Lower lobe of right lung (tissue), 2 donors: ENCODE data around the gene HOTAIR. TPM values are rescaled to one million over a fixed set of nuclear protein-coding genes. Genes with fewer than 3 reads are reported as not detected.

Experiments used
- ATAC-seq, 2 donors: fragments of 200-7000 bp; cut with Tn5 transposase; one replicate each; pipeline ENCODE4 v1.9.1; 2020 to 2022; ENCODE audit warnings: mild to moderate bottlenecking in 2 of 2, moderate library complexity in 2 of 2
- DNase-seq: peaks from one replicate; pipeline ENCODE4 v3.0.0-alpha.2; 2020
- H3K27ac ChIP-seq: fragments of 200-600 bp; one replicate; pipeline ENCODE4 v1.8.0; 2022
- H3K27me3 ChIP-seq: fragments of 200-600 bp; one replicate; pipeline ENCODE4 v1.8.0; 2022; ENCODE audit warnings: low read depth
- H3K36me3 ChIP-seq: fragments of 200-600 bp; one replicate; pipeline ENCODE4 v1.8.0; 2022; ENCODE audit warnings: mild to moderate bottlenecking
- H3K4me1 ChIP-seq: fragments of 200-600 bp; one replicate; pipeline ENCODE4 v1.8.0; 2022
- H3K4me3 ChIP-seq: fragments of 200-600 bp; one replicate; pipeline ENCODE4 v1.8.0; 2022; ENCODE audit warnings: mild to moderate bottlenecking
- H3K9me3 ChIP-seq: fragments of 200-600 bp; one replicate; pipeline ENCODE4 v1.8.0; 2022
- intact Hi-C: fragments of 100-400 bp; cut with DNase I; formaldehyde crosslinking; loops from one replicate; pipeline ENCODE4 v1.11.0; 2022
- total RNA-seq: library from RNA; stranded (reverse); fragmentation: NEBNext Ultra II Directional; extraction: Animal tissue kit (Norgen Biotek cat#: 25700); gene quantifications from one replicate; pipeline ENCODE4 v1.2.1, GENCODE V29; 2021
- TF ChIP-seq, protein P1 (sequence below): fragments of 200-600 bp; IDR thresholded peaks from one replicate; pipeline ENCODE4 v1.8.0; 2022; ENCODE audit warnings: antibody characterized with exemption, mild to moderate bottlenecking
- donor health status: DM: no; HTN: yes; CAD: no; lungs with severe emphysema.

The HOTAIR gene
- total RNA-seq, 1 donor from 2014 or later = not detected

DNA sequence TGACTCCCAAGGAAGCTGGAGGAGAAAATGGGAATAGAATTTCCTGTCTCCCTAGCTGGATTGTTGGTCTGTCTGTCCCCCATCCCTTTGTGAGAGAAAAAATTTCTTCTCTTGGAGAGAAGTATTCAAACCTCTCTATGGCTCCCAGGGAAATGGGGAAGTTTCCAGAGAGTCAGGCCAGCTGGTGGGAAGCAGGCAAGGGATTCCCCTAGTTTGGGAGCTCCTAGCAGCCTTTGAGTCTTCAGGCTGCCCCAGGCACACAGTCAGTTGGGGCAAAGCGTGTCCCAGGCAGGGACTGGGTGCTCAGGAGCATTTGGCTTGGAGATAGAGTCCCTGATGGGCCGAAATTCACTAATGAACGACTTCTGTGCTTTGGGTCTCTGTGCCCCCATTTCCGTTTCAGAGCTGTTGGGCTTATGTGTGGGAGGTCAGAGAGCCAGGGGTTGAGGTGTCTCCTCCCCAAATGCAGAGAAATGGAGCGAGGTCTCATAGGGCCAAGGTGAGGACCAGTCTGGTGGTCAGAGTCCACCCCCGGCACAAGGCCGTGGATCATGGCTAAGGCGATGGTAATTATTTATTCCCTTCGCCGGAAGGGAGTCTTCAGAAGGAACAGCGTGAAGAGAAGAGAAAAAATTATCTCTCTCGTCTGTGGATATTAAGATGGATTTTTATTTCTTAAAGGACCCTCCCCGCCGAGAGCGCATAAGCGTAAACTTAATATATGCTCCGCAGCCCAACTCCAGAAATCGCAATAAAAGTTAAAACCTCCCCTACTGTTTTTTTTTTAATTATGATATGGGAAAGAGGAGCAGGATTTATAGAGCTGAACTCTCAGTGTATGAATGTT is 18.6 kb upstream of the HOTAIR start:
- peaks cover 39% of the 10 kb centered on the region for H3K4me1 ChIP-seq
- no peak overlapping the region for H3K4me3 ChIP-seq
- no peaks in the 10 kb centered on the region for H3K9me3 ChIP-seq
- TF ChIP-seq, protein P1, sequence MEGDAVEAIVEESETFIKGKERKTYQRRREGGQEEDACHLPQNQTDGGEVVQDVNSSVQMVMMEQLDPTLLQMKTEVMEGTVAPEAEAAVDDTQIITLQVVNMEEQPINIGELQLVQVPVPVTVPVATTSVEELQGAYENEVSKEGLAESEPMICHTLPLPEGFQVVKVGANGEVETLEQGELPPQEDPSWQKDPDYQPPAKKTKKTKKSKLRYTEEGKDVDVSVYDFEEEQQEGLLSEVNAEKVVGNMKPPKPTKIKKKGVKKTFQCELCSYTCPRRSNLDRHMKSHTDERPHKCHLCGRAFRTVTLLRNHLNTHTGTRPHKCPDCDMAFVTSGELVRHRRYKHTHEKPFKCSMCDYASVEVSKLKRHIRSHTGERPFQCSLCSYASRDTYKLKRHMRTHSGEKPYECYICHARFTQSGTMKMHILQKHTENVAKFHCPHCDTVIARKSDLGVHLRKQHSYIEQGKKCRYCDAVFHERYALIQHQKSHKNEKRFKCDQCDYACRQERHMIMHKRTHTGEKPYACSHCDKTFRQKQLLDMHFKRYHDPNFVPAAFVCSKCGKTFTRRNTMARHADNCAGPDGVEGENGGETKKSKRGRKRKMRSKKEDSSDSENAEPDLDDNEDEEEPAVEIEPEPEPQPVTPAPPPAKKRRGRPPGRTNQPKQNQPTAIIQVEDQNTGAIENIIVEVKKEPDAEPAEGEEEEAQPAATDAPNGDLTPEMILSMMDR = no peak
- DNase-seq (no peak), ATAC-seq (no peak)
- no peaks in the 10 kb centered on the region for H3K36me3 ChIP-seq
- intact Hi-C loops = no loop called here
- H3K27ac ChIP-seq = no peak overlapping the region
- H3K27me3 ChIP-seq = peaks cover 100% of the 10 kb centered on the region

- no peak overlapping the region for H3K4me3 ChIP-seq
- intact Hi-C loops = no loop called here
Measured at GRCh38 chr12:53992377-53992889, 17.7 kb upstream of the HOTAIR start.

GRCh38 chr12:53991077-53991460 is 16.3 kb upstream of the HOTAIR start:
- DNase-seq = no peak
- H3K36me3 ChIP-seq = no peaks in the 10 kb centered on the region
- TF ChIP-seq, protein P1 = no peak
- peaks cover 100% of the 10 kb centered on the region for H3K27me3 ChIP-seq
- ATAC-seq = no peak
- H3K9me3 ChIP-seq = no peaks in the 10 kb centered on the region
- H3K4me3 ChIP-seq = no peak overlapping the region
- no peak overlapping the region for H3K27ac ChIP-seq
- intact Hi-C loops = no loop called here
- peaks cover 30% of the 10 kb centered on the region for H3K4me1 ChIP-seq

More at GRCh38 chr12:53992377-53992889, 17.7 kb upstream of the HOTAIR start:
- Histone ChIP-seq H3K27ac (no peak overlapping the region), H3K36me3 (no peaks in the 10 kb centered on the region), H3K27me3 (peaks cover 100% of the 10 kb centered on the region), H3K4me1 (peaks cover 38% of the 10 kb centered on the region), H3K9me3 (no peaks in the 10 kb centered on the region)
- TF ChIP-seq, protein P1 = no peak
- no peak for DNase-seq
- ATAC-seq = no peak

DNA sequence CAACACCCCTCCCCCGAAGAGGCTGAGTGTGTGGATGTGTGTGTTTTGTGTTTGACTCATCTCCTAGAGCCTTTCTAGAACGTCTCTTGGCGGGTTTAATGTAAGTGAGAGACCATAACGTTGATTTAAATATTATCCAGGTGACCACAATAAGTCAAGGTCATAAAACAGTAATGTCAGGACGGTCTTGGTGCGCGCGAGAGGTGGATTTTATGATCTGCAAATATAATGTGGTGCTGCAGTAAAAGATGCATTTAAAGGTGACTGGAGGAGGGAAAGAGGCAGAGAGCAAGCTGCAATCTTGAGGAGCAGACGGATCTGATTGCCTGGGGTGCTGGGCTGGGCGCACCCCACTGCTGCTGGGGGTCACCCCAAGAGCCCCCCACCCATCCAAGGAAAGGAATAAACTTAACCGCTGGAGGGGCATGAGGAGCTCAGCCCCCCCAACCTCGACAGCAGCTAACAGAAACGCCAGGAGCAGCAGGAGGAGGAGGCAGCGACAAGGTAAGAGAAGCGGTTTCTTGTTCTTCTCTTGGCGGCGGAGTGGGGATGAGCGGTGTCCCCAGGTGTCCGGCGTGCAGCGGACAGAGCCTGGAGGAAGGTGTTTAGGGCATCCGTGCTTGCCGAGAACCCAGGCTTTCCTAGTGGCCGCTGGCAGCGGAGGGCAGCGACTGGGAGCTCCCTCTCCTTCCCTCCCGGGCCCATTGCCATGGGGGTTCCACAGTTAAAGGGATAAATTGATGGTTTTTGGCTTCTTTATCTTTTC is 15.7 kb upstream of the HOTAIR start:
- no peak overlapping the region for H3K27ac ChIP-seq
- TF ChIP-seq, protein P1 = no peak
- H3K27me3 ChIP-seq = peaks cover 100% of the 10 kb centered on the region
- H3K36me3 ChIP-seq = no peaks in the 10 kb centered on the region
- H3K9me3 ChIP-seq = no peaks in the 10 kb centered on the region
- peaks cover 32% of the 10 kb centered on the region for H3K4me1 ChIP-seq
- H3K4me3 ChIP-seq = no peak overlapping the region
- ATAC-seq (no peak), DNase-seq (no peak)
- intact Hi-C loops = no loop called here

DNA sequence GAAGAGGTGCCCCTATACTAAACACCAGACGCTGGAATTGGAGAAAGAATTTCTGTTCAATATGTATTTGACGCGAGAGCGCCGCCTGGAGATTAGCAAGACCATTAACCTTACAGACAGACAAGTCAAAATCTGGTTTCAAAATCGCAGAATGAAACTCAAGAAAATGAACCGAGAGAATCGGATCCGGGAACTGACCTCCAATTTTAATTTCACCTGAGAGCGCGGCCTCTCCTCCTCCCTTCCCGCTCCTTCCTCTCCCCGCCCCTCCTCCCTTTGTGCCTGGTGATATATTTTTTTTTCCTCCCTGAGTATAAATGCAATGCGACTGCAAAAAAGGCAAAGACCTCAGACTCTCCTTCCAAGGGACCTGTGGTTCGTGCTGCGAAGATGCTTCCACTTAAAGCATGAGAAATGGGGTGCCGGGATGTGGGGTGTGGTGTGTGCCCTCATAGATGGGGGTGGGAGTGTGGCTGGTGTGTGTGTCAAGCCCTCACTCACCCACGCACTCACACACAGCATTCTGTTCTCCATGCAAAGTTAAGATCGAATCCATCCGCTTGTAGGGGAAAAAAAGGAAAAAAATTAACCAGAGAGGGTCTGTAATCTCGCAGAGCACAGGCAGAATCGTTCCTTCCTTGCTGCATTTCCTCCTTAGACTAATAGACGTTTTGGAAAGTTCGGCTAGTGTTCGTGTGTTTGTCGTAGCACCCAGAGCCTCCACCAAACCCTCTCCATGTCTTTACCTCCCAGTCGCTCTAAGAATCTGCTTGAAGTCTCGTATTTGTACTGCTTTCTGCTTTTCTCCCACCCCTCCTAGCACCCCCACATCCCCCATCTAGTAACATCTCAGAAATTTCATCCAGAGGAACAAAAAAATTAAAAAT is 14.7 kb upstream of the HOTAIR start:
- peaks cover 100% of the 10 kb centered on the region for H3K27me3 ChIP-seq
- no peak for ATAC-seq
- TF ChIP-seq, protein P1 = no peak
- H3K4me3 ChIP-seq = no peak overlapping the region
- intact Hi-C loops = no loop called here
- H3K9me3 ChIP-seq = no peaks in the 10 kb centered on the region
- H3K27ac ChIP-seq = no peak overlapping the region
- DNase-seq = no peak
- no peaks in the 10 kb centered on the region for H3K36me3 ChIP-seq
- peaks cover 28% of the 10 kb centered on the region for H3K4me1 ChIP-seq
